HG02938 (cell line): Measurements from ENCODE around the gene KLHL17.
"Not testable (repeated sequence)": the region's sequence is repeated elsewhere in the genome, so short reads cannot be mapped to it uniquely, and the experiment has no call there.

ENCODE experiments used
- ATAC-seq: cut with Tn5 transposase; IDR thresholded peaks from one replicate; pipeline ENCODE4 v1.9.1; 2021; ENCODE audit warnings: mild to moderate bottlenecking, moderate library complexity; ENCODE audit not compliant: unreplicated experiment

KLHL17 gene

DNA sequence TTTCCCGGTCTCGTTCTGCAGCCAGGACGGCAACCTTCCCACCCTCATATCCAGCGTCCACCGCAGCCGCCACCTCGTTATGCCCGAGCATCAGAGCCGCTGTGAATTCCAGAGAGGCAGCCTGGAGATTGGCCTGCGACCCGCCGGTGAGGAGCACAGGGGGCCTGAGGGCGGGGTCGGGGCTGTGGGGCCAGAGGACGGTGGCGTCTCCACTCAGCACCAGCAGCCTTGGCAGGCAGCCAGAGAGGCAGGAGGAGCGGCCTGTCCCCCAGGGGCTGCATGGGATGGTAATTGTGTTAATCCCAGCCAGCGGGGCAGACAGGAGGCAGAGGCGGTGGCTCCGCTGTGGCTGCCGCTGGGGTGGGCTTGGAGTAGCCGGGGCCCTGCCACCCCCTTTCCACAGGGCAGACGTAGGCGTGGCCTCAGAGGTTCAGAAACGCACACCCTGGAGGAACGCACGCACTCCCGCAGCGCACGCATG is 24.6 kb upstream of the KLHL17 start:
- ATAC-seq: no peak

- no peak for ATAC-seq
Measured at GRCh38 chr1:936348-937264, 23.8 kb upstream of the KLHL17 start.

GRCh38 chr1:937521-937920 is 22.9 kb upstream of the KLHL17 start:
- no peak for ATAC-seq

DNA sequence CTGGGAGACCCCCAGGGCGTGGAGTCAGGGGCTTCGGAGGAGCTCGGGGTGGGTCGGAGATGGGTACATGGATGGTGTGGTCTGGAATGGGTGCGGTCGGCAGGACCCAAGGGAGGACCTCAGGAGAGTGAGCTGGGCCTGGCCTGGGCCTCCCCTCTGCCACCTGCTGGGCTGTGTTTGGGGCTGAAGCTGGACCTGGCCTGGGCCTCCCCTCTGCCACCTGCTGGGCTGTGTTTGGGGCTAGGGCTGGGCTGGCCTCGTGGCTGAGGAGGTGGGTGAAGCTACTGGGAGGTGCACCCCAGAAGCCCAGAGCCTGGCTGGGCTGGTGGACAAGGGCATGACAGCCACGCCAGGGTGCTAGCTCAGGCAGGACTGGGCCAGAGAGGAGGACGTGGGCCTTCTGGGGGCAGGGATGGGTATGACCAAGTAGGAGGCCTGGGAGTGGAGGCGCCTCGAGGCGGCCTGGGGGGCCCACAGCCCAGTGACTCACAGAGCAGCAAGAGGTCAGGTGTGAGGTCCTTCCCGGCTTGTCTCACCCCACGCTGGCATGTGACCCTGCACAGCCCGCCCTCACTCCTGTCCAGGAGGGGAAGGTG is 22.2 kb upstream of the KLHL17 start:
- no peak for ATAC-seq

DNA sequence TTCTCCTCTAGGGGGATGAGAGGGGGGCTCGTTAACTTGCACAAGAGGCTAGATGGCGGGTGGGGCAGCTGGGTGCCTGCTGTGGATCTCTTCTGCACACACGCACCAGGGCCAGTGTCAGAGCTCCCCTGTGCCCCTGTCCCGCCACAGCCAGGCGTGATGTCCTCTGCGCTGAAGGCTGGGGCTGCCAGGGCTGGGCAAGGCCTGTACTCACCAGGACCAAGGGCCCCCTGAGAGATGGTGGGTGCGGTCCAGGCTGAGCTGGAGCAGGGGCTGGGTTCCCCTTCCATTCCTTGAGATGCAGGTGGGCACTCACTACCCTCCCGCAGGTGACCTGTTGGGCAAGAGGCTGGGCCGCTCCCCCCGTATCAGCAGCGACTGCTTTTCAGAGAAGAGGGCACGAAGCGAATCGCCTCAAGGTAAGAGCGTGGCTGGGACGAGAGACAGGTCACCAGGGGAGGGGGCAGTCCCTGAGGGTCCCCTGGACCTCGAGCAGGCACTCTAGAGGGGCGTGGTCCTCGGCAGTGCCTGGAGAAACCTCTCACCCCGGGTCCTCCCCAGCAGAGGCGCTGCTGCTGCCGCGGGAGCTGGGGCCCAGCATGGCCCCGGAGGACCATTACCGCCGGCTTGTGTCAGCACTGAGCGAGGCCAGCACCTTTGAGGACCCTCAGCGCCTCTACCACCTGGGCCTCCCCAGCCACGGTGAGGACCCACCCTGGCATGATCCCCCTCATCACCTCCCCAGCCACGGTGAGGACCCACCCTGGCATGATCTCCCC is 21.5 kb upstream of the KLHL17 start:
- ATAC-seq: no peak

DNA sequence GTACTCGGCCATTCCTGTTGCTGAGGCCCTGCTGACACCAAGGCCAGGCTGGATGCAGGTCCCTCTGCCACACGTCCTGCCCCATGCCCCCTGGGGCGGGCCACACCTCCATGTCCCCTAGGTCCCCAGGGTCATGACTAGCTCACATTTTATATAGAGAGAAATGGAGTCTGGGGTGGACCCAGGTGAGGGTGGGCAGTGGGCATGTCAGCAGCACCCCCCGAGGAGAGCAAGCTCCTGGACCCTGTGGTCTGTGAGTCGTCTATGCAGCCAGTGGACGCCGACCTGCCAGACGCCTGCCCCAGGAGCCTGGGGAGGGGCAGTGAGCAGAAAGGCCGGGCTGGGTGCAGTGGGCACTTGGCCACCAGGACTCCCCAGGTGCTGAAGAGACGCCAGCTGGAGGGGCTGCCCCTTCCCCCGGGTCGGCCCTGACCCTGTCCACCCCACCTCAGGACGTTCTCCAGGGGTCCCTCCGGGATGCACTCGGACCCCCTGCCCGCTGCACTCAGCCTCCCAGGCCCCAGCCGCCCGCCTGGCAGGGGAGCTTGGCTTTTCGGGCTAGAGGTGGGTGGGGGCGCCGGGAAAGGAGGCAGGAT is 20.8 kb upstream of the KLHL17 start:
- no peak for ATAC-seq

GRCh38 chr1:940107-941014 is 20.0 kb upstream of the KLHL17 start:
- ATAC-seq: no peak

- ATAC-seq: no peak
Measured at GRCh38 chr1:941015-941587, 19.3 kb upstream of the KLHL17 start.

DNA sequence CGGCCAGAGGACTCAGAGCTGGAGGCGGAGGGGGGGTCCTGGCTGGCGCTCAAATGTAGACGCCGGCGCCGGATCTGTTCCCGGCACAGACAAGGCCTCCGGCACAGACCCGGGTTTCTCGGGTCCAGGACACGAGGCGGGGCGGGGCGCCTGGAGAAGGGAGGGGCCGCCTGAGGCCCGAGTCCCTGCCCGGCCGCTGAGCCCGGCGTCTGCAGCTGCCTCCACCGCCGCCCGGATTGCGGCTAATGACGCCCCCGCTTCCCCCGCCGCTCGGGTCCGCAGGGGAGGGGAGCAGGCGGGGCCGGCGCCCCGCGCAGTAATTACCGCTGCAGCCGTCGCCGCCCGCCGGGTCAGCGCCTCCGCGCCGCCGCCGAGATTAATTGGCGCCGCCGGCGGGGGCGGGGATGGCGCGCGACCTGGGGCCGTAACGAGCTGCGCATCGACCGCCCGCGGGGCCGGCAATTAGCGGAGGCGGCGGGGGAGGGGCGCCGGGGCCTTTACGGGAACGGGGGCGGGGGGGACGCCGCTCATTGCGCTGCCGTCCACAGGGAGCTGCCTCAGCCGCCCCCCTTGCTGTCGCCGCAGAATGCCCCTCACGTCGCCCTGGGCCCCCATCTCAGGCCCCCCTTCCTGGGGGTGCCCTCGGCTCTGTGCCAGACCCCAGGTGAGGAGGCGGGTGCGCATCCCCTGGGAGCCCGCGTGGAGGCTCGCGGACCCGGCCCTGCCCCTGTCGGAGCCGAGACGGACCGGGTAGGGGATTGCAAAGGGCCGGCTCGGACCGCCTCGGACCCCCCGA is 18.6 kb upstream of the KLHL17 start:
- no peak for ATAC-seq

DNA sequence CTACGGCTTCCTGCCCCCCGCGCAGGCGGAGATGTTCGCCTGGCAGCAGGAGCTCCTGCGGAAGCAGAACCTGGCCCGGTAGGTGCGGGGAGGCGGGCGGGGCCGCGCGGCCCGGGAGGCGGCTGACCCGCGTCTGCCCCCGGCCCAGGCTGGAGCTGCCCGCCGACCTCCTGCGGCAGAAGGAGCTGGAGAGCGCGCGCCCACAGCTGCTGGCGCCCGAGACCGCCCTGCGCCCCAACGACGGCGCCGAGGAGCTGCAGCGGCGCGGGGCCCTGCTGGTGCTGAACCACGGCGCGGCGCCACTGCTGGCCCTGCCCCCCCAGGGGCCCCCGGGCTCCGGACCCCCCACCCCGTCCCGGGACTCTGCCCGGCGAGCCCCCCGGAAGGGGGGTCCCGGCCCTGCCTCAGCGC is 18.0 kb upstream of the KLHL17 start:
- ATAC-seq: no peak

GRCh38 chr1:942864-943533 is 17.4 kb upstream of the KLHL17 start:
- no peak for ATAC-seq

GRCh38 chr1:943545-944340 is 16.6 kb upstream of the KLHL17 start:
- no peak for ATAC-seq

DNA sequence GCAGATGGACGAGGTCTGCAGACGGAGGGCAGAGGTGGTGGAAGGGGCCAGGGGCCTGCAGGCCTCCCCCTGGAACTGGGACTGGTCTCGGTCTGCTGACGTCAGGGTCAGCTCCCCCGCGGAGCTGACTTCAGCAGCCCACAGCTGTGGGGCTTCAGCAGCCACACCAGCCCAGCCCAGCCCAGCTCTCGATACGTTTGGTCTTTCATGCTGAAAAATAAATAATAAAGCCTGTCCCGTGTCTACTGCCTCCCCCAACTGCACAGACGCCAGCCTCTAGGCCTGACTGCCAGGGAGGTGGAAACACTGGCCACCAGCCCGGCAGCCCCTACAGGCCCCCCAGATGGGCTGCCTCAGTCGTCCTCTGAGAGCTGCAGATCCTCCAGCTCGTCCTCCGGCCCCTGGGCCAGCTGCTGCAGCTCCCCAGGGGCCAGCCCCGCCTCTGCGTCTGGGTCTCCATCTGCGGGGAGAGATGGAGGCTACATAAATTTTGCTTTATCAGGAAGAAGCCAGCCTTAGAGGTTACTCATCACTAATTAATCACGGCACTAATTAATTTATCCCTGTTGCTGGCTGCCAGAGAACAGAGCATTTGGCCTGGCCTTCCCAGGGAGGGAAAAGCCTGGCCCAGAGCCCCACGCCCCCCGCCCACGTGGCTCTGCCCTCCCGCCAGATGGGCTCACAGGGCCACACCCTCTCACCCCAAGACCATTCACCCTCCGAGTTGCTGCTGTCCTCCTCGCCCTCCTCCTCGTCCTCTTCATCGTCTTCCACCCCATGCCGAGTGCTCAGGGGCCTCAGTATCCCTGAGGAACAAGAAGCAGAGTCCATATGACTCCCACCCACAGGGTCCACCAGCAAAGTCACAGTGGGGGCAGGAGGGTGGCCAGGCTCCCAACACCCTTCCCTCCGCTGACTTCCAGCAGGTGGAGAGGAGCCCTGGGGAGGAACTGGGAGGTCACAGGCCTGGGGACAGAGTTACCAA is 15.8 kb upstream of the KLHL17 start:
- no peak for ATAC-seq

- no peak for ATAC-seq
Measured at GRCh38 chr1:945688-946556, 14.5 kb upstream of the KLHL17 start.

DNA sequence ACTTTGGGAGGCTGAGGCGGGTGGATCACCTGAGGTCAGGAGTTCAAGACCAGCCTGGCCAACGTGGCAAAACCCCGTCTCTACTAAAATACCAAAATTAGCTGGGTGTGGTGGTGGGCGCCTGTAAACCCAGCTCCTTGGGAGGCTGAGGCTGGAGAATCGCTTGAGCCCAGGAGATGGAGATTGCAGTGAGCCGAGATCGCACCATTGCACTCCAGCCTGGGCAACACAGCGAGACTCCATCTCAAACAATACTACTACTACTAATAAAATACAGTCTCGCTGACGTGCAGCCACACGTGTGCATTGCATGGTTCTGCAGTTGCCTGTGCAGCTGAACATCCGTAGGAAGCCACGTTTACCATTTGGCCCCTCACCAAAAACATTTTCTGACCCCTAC is 13.6 kb upstream of the KLHL17 start:
- not testable (repeated sequence) for ATAC-seq
